Glutamatergic neuron (in vitro differentiated cells): ENCODE data around the gene ALPK1. TPM values are rescaled to one million over a fixed set of nuclear protein-coding genes. Genes with fewer than 3 reads are reported as not detected.

Source experiments
- DNase-seq: peaks from one replicate; pipeline ENCODE4 v3.0.0; 2022
- H3K27ac Mint-ChIP-seq: one replicate; pipeline ENCODE4 v1.8.0; 2020; ENCODE audit warnings: mild to moderate bottlenecking, mixed read lengths, inconsistent platforms; ENCODE audit not compliant: unreplicated experiment
- H3K27me3 Mint-ChIP-seq: one replicate; pipeline ENCODE4 v1.8.0; 2020; ENCODE audit warnings: mild to moderate bottlenecking, moderate library complexity, mixed read lengths, inconsistent platforms; ENCODE audit not compliant: unreplicated experiment
- H3K36me3 Mint-ChIP-seq: one replicate; pipeline ENCODE4 v1.8.0; 2020; ENCODE audit warnings: mild to moderate bottlenecking, mixed read lengths, inconsistent platforms; ENCODE audit not compliant: unreplicated experiment
- H3K4me1 Mint-ChIP-seq: one replicate; pipeline ENCODE4 v1.8.0; 2020; ENCODE audit warnings: mild to moderate bottlenecking, low read depth, mixed read lengths, inconsistent platforms; ENCODE audit not compliant: unreplicated experiment
- H3K4me3 Mint-ChIP-seq: one replicate; pipeline ENCODE4 v1.8.0; 2020; ENCODE audit warnings: mild to moderate bottlenecking, mixed read lengths, inconsistent platforms; ENCODE audit not compliant: unreplicated experiment
- H3K9me3 Mint-ChIP-seq: one replicate; pipeline ENCODE4 v1.8.0; 2020; ENCODE audit warnings: mild to moderate bottlenecking, moderate library complexity, mixed read lengths, inconsistent platforms; ENCODE audit not compliant: unreplicated experiment
- total RNA-seq: library from RNA; stranded (reverse); fragmentation: NEBNext Ultra II Directional; extraction: Animal tissue kit (Norgen Biotek cat#: 25700); gene quantifications from one replicate; pipeline ENCODE4 v1.2.1, GENCODE V29; 2021; ENCODE audit not compliant: unreplicated experiment
- TF ChIP-seq, protein P1 (sequence below): fragments of 200-600 bp; sonication (generic); IDR thresholded peaks from one replicate; pipeline ENCODE4 v1.5.0; 2021; ENCODE audit not compliant: partially characterized antibody, unreplicated experiment

Gene ALPK1
- total RNA-seq, 1 donor from 2014 or later, result 0.86 TPM

GRCh38 chr4:112274959-112275358 is 22.2 kb upstream of the ALPK1 start:
- no peak for DNase-seq
- Mint-ChIP-seq H3K4me1 (no peaks in the 10 kb centered on the region), H3K4me3 (no peak overlapping the region), H3K36me3 (no peaks in the 10 kb centered on the region), H3K27me3 (no peaks in the 10 kb centered on the region), H3K9me3 (no peaks in the 10 kb centered on the region), H3K27ac (no peak overlapping the region)
- TF ChIP-seq, protein P1, sequence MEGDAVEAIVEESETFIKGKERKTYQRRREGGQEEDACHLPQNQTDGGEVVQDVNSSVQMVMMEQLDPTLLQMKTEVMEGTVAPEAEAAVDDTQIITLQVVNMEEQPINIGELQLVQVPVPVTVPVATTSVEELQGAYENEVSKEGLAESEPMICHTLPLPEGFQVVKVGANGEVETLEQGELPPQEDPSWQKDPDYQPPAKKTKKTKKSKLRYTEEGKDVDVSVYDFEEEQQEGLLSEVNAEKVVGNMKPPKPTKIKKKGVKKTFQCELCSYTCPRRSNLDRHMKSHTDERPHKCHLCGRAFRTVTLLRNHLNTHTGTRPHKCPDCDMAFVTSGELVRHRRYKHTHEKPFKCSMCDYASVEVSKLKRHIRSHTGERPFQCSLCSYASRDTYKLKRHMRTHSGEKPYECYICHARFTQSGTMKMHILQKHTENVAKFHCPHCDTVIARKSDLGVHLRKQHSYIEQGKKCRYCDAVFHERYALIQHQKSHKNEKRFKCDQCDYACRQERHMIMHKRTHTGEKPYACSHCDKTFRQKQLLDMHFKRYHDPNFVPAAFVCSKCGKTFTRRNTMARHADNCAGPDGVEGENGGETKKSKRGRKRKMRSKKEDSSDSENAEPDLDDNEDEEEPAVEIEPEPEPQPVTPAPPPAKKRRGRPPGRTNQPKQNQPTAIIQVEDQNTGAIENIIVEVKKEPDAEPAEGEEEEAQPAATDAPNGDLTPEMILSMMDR, result no peak

DNA sequence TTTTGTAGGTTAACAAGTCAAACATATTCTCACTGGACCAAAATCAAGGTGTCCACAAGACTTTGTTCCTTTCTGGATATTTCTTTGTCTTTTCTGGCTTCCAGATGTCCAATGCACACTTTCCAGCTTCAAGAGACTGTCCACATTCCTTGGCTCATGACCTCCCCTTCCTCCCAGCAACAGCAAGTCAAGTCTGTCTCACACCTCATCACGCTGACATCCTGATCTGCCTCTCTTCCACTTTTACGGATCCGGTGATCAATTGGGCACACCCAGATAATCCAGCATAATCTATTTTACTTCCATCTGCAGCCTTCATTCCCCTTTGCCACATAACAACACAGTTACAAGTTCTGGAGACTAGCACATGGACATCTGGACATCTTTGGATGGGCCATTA is 21.1 kb upstream of the ALPK1 start:
- Mint-ChIP-seq H3K9me3 (no peaks in the 10 kb centered on the region), H3K4me3 (no peak overlapping the region), H3K4me1 (no peaks in the 10 kb centered on the region), H3K36me3 (no peaks in the 10 kb centered on the region), H3K27me3 (no peaks in the 10 kb centered on the region), H3K27ac (no peak overlapping the region)
- TF ChIP-seq, protein P1, result no peak
- no peak for DNase-seq

DNA sequence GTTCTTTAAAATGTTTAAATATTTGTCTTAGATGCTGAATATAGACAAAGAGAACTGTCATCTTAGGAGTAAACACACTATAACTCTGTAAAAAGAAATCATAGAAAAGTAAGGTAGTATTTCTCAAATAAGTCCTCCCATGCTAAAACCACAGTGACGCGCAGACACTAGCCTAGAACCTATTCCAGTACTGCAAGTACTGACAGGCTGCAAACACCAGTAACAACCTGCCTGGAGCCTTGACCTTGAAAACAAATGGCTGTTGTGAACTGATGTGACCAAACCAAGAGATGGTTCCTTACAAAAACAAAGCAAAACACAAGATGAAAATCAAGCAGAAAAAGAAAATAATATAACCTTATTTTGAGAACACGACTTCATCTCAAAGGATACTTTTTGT is 19.9 kb upstream of the ALPK1 start:
- Mint-ChIP-seq H3K4me1 (no peaks in the 10 kb centered on the region), H3K36me3 (no peaks in the 10 kb centered on the region), H3K9me3 (peaks cover 4% of the 10 kb centered on the region), H3K4me3 (no peak overlapping the region), H3K27me3 (no peaks in the 10 kb centered on the region), H3K27ac (no peak overlapping the region)
- TF ChIP-seq, protein P1, result no peak
- no peak for DNase-seq

GRCh38 chr4:112277705-112278448 is 19.3 kb upstream of the ALPK1 start:
- no peaks in the 10 kb centered on the region for H3K36me3 Mint-ChIP-seq
- H3K9me3 Mint-ChIP-seq, result peaks cover 4% of the 10 kb centered on the region
- no peak for DNase-seq
- no peaks in the 10 kb centered on the region for H3K4me1 Mint-ChIP-seq
- TF ChIP-seq, protein P1, result no peak
- H3K4me3 Mint-ChIP-seq, result no peak overlapping the region
- no peak overlapping the region for H3K27ac Mint-ChIP-seq
- no peaks in the 10 kb centered on the region for H3K27me3 Mint-ChIP-seq

- no peak for DNase-seq
- Mint-ChIP-seq H3K4me1 (no peaks in the 10 kb centered on the region), H3K27ac (no peak overlapping the region), H3K36me3 (no peaks in the 10 kb centered on the region), H3K9me3 (peaks cover 4% of the 10 kb centered on the region), H3K4me3 (no peak overlapping the region), H3K27me3 (peaks cover 3% of the 10 kb centered on the region)
- TF ChIP-seq, protein P1, result no peak
Observed at GRCh38 chr4:112279025-112279881, 17.9 kb upstream of the ALPK1 start.
